Endometrial microvascular endothelial cells (primary cell): ENCODE data around the gene SPDYC. TPM values are rescaled to one million over a fixed set of nuclear protein-coding genes. Genes with fewer than 3 reads are reported as not detected.

Experiments
- in situ Hi-C: cut with HindIII; loops from 2 replicates; pipeline ENCODE4 v1.10.0; 2017; ENCODE audit warnings: low sequenced_read_pairs, low pct_unique_long_range_greater_than_20kb; ENCODE audit errors: inconsistent ontology term
- total RNA-seq: library from RNA; depleted of rRNA; stranded (reverse); fragments of >200 nt; gene quantifications from one replicate; pipeline ENCODE4 v1.2.3, GENCODE V29; 2015; ENCODE audit errors: inconsistent ontology term

Gene SPDYC
- total RNA-seq, result not detected

GRCh38 chr11:65170058-65170534 is at the start of gene SPDYC:
TSS of gene SPDYC (plus strand) at chr11:65170233. CDS start at chr11:65171358, 1,125 bp downstream.
- in situ Hi-C loops, result no loop called here

- in situ Hi-C loops, result no loop called here
These were observed 49.2 kb upstream of the SPDYC start for GRCh38 chr11:65120831-65121230.

GRCh38 chr11:65121447-65121864 is 48.6 kb upstream of the SPDYC start:
- in situ Hi-C loops, result no loop called here

GRCh38 chr11:65121865-65122696 is 48.0 kb upstream of the SPDYC start, which contains the start of the genes FAU and MRPL49:
TSS of gene FAU (minus strand) at chr11:65122134. CDS start at chr11:65121813, 321 bp downstream.
TSS of gene MRPL49 (plus strand) at chr11:65122321. CDS start at chr11:65122347, 26 bp downstream.
- in situ Hi-C loops, result no loop called here

- in situ Hi-C loops, result no loop called here
These were observed 45.4 kb upstream of the SPDYC start for GRCh38 chr11:65124480-65125196.

- in situ Hi-C loops, result no loop called here
These were observed 44.6 kb upstream of the SPDYC start for GRCh38 chr11:65125197-65126056.

GRCh38 chr11:65126624-65127274 is 43.3 kb upstream of the SPDYC start:
- in situ Hi-C loops, result no loop called here

- in situ Hi-C loops, result no loop called here
These were observed 42.4 kb upstream of the SPDYC start for GRCh38 chr11:65127473-65128181.

GRCh38 chr11:65128182-65129145 is 41.6 kb upstream of the SPDYC start:
- in situ Hi-C loops, result no loop called here

GRCh38 chr11:65129649-65130441 is 40.2 kb upstream of the SPDYC start:
- in situ Hi-C loops, result no loop called here

GRCh38 chr11:65130631-65131416 is 39.2 kb upstream of the SPDYC start:
- in situ Hi-C loops, result no loop called here

GRCh38 chr11:65131417-65131776 is 38.6 kb upstream of the SPDYC start:
- in situ Hi-C loops, result no loop called here

- in situ Hi-C loops, result no loop called here
These were observed 38.2 kb upstream of the SPDYC start for GRCh38 chr11:65131895-65132237.

- in situ Hi-C loops, result no loop called here
These were observed 37.6 kb upstream of the SPDYC start for GRCh38 chr11:65132238-65132987.
